SK-N-SH treated with all-trans-retinoic acid at 6 μM for 48 hours (cell line): ENCODE data around the gene KCTD18.

Experiments
- ATAC-seq: fragments of 200-7000 bp; cut with Tn5 transposase; 3 replicates; pipeline ENCODE4 v1.9.1; 2020; ENCODE audit warnings: mild to moderate bottlenecking, moderate library complexity
- BACH2 ChIP-seq: fragments of 250-450 bp; sonication (Bioruptor Pico); IDR thresholded peaks from 2 replicates; pipeline ENCODE4 v1.9.0; 2021; ENCODE audit warnings: mild to moderate bottlenecking, borderline replicate concordance
- CSDC2 ChIP-seq: fragments of 250-450 bp; sonication (Bioruptor Pico); IDR thresholded peaks from 2 replicates; pipeline ENCODE4 v1.5.0; 2020; ENCODE audit warnings: mild to moderate bottlenecking, moderate library complexity
- GLIS3 ChIP-seq: fragments of 250-450 bp; sonication (Bioruptor Pico); IDR thresholded peaks from 2 replicates; pipeline ENCODE4 v1.5.0; 2020; ENCODE audit warnings: mild to moderate bottlenecking, moderate library complexity
- RARB ChIP-seq: fragments of 250-450 bp; sonication (Bioruptor Pico); IDR thresholded peaks from 2 replicates; pipeline ENCODE4 v1.8.0; 2021; ENCODE audit warnings: mild to moderate bottlenecking, moderate library complexity
- SNAI2 ChIP-seq: fragments of 250-450 bp; sonication (Bioruptor Pico); IDR thresholded peaks from 2 replicates; pipeline ENCODE4 v1.5.0; 2020; ENCODE audit warnings: mild to moderate bottlenecking, moderate library complexity
- TOX ChIP-seq: fragments of 250-450 bp; sonication (Bioruptor Pico); IDR thresholded peaks from 2 replicates; pipeline ENCODE4 v1.8.0; 2021; ENCODE audit warnings: mild to moderate bottlenecking, moderate library complexity, borderline replicate concordance
- ZC3H10 ChIP-seq: fragments of 250-450 bp; sonication (Bioruptor Pico); IDR thresholded peaks from 2 replicates; pipeline ENCODE4 v1.5.1; 2021; ENCODE audit warnings: mild to moderate bottlenecking, moderate library complexity
- ZFP3 ChIP-seq: fragments of 250-450 bp; sonication (Bioruptor Pico); IDR thresholded peaks from 2 replicates; pipeline ENCODE4 v1.5.0; 2020; ENCODE audit warnings: mild to moderate bottlenecking, moderate library complexity
- ZFP30 ChIP-seq: fragments of 450-650 bp; formaldehyde crosslinking; IDR thresholded peaks from 2 replicates; pipeline ENCODE4 v1.5.0; 2022; ENCODE audit warnings: mild to moderate bottlenecking, moderate library complexity
- ZNF70 ChIP-seq: fragments of 450-650 bp; formaldehyde crosslinking; IDR thresholded peaks from 2 replicates; pipeline ENCODE4 v1.5.0; 2020; ENCODE audit warnings: mild to moderate bottlenecking, moderate library complexity
- ZNF8 ChIP-seq: fragments of 450-650 bp; formaldehyde crosslinking; IDR thresholded peaks from 2 replicates; pipeline ENCODE4 v1.5.0; 2020; ENCODE audit warnings: mild to moderate bottlenecking, moderate library complexity
- TF ChIP-seq, protein P1 (sequence below): fragments of 250-450 bp; sonication (Bioruptor Pico); IDR thresholded peaks from 2 replicates; pipeline ENCODE4 v1.5.0; 2020; ENCODE audit warnings: mild to moderate bottlenecking, moderate library complexity
- TF ChIP-seq, protein P2 (sequence below): fragments of 250-450 bp; sonication (Bioruptor Pico); IDR thresholded peaks from 2 replicates; pipeline ENCODE4 v1.8.0; 2020; ENCODE audit warnings: mild to moderate bottlenecking, moderate library complexity, borderline replicate concordance

KCTD18 gene

DNA sequence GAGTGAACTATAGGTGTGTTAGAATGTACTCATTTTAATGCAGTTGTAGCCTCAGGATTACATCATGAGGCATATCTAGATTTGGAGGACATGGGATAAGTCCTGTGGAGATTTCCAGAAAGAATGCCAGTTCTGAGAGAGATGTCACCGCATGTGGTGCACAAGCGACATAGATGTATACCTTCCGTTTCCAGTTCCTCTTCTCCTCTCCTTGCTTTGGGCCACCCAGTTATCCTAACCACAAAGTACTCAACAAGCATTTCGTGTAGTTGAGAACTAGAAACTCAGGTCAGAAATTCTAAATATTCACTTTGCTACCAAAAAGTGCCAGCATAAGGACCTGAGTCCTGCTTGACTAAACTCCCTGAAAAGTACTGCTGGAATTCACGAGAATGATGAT, 66.5 kb downstream of the KCTD18 start:
- no peak for TF ChIP-seq ZNF70 (CRISPR knock-in tag)
- TF ChIP-seq, all 23 proteins: peak for 0

DNA sequence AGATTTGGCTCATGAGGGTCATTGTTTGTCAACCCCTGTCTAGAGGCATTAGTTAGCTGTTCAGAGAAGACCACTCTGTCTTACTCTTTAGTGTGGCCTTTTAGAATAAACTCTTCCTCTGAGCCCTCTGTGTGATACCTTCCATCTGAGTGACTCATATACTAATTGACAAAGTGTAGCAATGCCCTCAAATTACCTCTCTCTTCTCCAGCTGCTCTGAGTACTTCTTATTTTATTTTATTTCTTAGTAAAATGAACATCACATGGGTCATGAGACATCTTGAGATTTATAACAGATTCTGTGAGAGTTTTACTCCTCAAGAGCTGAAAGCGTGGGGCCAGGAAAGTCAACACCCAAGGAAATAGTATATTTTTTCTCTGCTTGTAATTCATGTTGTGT, 67.4 kb downstream of the KCTD18 start:
- no peak for TF ChIP-seq BACH2 (CRISPR knock-in tag)
- 0 out of 2 replicates have a peak, but pooled peaks have one; percentile 26 for TF ChIP-seq ZC3H10 (CRISPR knock-in tag)
- peak; percentile 97 for ATAC-seq

More for the DNA sequence above, 66.5 kb downstream of the KCTD18 start:
- ATAC-seq, result no peak

DNA sequence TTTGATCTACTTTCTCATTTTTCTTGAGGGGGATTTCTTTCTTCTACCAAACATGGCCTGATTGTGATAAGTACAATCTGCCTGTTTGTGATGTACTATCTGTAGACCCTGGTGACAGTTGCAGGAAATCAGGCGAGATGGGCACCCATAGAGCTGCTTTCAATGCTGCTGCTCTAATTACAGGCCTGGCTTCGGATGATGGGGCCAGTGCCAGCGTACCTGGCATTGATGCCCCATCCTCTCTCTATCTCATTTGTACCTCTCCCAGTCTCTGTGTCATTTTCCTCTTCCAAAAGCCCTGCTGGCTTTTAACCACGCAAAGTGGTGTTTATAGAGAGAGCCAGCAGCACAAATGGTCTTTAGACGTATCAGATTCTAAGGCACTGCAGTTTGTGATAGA, 69.9 kb downstream of the KCTD18 start:
- TF ChIP-seq ZNF70 (CRISPR knock-in tag) (no peak), CSDC2 (CRISPR knock-in tag) (no peak), SNAI2 (CRISPR knock-in tag) (no peak), RARB (no peak), GLIS3 (CRISPR knock-in tag) (no peak), ZNF8 (CRISPR knock-in tag) (no peak), TOX (CRISPR knock-in tag) (no peak), ZFP30 (CRISPR knock-in tag) (no peak), ZFP3 (no peak)
- TF ChIP-seq, protein P1, sequence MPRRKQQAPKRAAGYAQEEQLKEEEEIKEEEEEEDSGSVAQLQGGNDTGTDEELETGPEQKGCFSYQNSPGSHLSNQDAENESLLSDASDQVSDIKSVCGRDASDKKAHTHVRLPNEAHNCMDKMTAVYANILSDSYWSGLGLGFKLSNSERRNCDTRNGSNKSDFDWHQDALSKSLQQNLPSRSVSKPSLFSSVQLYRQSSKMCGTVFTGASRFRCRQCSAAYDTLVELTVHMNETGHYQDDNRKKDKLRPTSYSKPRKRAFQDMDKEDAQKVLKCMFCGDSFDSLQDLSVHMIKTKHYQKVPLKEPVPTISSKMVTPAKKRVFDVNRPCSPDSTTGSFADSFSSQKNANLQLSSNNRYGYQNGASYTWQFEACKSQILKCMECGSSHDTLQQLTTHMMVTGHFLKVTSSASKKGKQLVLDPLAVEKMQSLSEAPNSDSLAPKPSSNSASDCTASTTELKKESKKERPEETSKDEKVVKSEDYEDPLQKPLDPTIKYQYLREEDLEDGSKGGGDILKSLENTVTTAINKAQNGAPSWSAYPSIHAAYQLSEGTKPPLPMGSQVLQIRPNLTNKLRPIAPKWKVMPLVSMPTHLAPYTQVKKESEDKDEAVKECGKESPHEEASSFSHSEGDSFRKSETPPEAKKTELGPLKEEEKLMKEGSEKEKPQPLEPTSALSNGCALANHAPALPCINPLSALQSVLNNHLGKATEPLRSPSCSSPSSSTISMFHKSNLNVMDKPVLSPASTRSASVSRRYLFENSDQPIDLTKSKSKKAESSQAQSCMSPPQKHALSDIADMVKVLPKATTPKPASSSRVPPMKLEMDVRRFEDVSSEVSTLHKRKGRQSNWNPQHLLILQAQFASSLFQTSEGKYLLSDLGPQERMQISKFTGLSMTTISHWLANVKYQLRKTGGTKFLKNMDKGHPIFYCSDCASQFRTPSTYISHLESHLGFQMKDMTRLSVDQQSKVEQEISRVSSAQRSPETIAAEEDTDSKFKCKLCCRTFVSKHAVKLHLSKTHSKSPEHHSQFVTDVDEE (CRISPR knock-in tag), result no peak
- TF ChIP-seq, protein P2, sequence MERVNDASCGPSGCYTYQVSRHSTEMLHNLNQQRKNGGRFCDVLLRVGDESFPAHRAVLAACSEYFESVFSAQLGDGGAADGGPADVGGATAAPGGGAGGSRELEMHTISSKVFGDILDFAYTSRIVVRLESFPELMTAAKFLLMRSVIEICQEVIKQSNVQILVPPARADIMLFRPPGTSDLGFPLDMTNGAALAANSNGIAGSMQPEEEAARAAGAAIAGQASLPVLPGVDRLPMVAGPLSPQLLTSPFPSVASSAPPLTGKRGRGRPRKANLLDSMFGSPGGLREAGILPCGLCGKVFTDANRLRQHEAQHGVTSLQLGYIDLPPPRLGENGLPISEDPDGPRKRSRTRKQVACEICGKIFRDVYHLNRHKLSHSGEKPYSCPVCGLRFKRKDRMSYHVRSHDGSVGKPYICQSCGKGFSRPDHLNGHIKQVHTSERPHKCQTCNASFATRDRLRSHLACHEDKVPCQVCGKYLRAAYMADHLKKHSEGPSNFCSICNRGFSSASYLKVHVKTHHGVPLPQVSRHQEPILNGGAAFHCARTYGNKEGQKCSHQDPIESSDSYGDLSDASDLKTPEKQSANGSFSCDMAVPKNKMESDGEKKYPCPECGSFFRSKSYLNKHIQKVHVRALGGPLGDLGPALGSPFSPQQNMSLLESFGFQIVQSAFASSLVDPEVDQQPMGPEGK (CRISPR knock-in tag), result no peak
- ATAC-seq, result no peak
